Suprapubic skin (tissue), 3 donors: ENCODE results near the gene CLCN2.

ENCODE experiments used
- CTCF ChIP-seq, 2 donors: fragments of 200-600 bp in 1 of 2; fragments of 450-650 bp in 1 of 2; sonication (generic) in 1 of 2; IDR thresholded peaks; one replicate each; pipeline ENCODE4 v1.5.1; 2016 to 2019; ENCODE audit warnings: antibody characterized with exemption in 2 of 2, mild to moderate bottlenecking in 1 of 2, moderate library complexity in 1 of 2
- EP300 ChIP-seq: sonication (generic); formaldehyde crosslinking; IDR thresholded peaks from one replicate; pipeline ENCODE4 v1.6.1; 2017; ENCODE audit warnings: antibody characterized with exemption
- POLR2A ChIP-seq, 2 donors: fragments of 450-650 bp; IDR thresholded peaks; one replicate each; pipeline ENCODE4 v1.6.1; 2017; ENCODE audit warnings: antibody characterized with exemption in 2 of 2, mild to moderate bottlenecking in 2 of 2, moderate library complexity in 2 of 2

- no peak for TF ChIP-seq EP300
- no peak for TF ChIP-seq CTCF (IDR thresholded peaks at IDR 0.05)
- no peak for TF ChIP-seq POLR2A (IDR thresholded peaks at IDR 0.05)
Observed at GRCh38 chr3:184381261-184382224, 20.1 kb upstream of the CLCN2 start.
